ENCODE data around the gene DICER1. TPM values are rescaled to one million over a fixed set of nuclear protein-coding genes. Genes with fewer than 3 reads are reported as not detected.

Gene DICER1
- total and polyA plus RNA-seq, 3 donors from 2014 or later: 31.7 to 111 (median 88.1) TPM

- peaks cover 24% of the 10 kb centered on the region for H3K4me1 ChIP-seq
- H3K4me3 ChIP-seq: no peak overlapping the region
- no peaks in the 10 kb centered on the region for H3K27me3 ChIP-seq
- H3K36me3 ChIP-seq (ENCODE audit: low read depth, missing control alignments): no peaks in the 10 kb centered on the region
- no peaks in the 10 kb centered on the region for H3K9me3 ChIP-seq
- no peak for TF ChIP-seq CTCF (IDR thresholded peaks at IDR 0.05)
- TF ChIP-seq POLR2A (IDR thresholded peaks at IDR 0.05): no peak
- 78 to 87% methylated on average over 10 of the region's 10 CpGs for WGBS, 2 donors
- no peak for DNase-seq
- no peak overlapping the region for H3K27ac ChIP-seq
- intact Hi-C loops (cut with DNase I; ENCODE audit: low total_unique reads): no loop called here
Measured at GRCh38 chr14:95101736-95102679, 55.3 kb downstream of the DICER1 start.

GRCh38 chr14:95098984-95099599 is 58.2 kb downstream of the DICER1 start:
- intact Hi-C loops (cut with DNase I; ENCODE audit: low total_unique reads): no loop called here
- DNase-seq: peak; percentile 79
- 55 to 57% methylated on average over 3 of the region's 3 CpGs for WGBS, 2 donors
- Histone ChIP-seq H3K27me3 (no peaks in the 10 kb centered on the region), H3K4me1 (peaks cover 27% of the 10 kb centered on the region), H3K27ac (no peak overlapping the region), H3K4me3 (no peak overlapping the region), H3K36me3 (ENCODE audit: low read depth, missing control alignments) (no peaks in the 10 kb centered on the region), H3K9me3 (no peaks in the 10 kb centered on the region)
- no peak for TF ChIP-seq POLR2A (IDR thresholded peaks at IDR 0.05)
- TF ChIP-seq CTCF (IDR thresholded peaks at IDR 0.05): peak; percentile 36 to 59 (median 52)

- H3K27me3 ChIP-seq: no peaks in the 10 kb centered on the region
- DNase-seq: no peak
- 46 to 65% methylated on average over 2 of the region's 2 CpGs for WGBS, 2 donors
- intact Hi-C loops (cut with DNase I; ENCODE audit: low total_unique reads): no loop called here
- H3K9me3 ChIP-seq: no peaks in the 10 kb centered on the region
- H3K4me3 ChIP-seq: no peak overlapping the region
- H3K36me3 ChIP-seq (ENCODE audit: low read depth, missing control alignments): no peaks in the 10 kb centered on the region
- peaks cover 20% of the 10 kb centered on the region for H3K4me1 ChIP-seq
- TF ChIP-seq POLR2A (IDR thresholded peaks at IDR 0.05): no peak
- no peak for TF ChIP-seq CTCF (IDR thresholded peaks at IDR 0.05)
- no peak overlapping the region for H3K27ac ChIP-seq
Measured at GRCh38 chr14:95097385-95097784, 59.9 kb downstream of the DICER1 start.

- intact Hi-C loops (cut with DNase I; ENCODE audit: low total_unique reads): no loop called here
- H3K36me3 ChIP-seq (ENCODE audit: low read depth, missing control alignments): no peaks in the 10 kb centered on the region
- 60 to 78% methylated on average over 4 of the region's 4 CpGs for WGBS, 2 donors
- peaks cover 20% of the 10 kb centered on the region for H3K4me1 ChIP-seq
- no peaks in the 10 kb centered on the region for H3K27me3 ChIP-seq
- no peak overlapping the region for H3K4me3 ChIP-seq
- no peak for DNase-seq
- H3K27ac ChIP-seq: no peak overlapping the region
- no peaks in the 10 kb centered on the region for H3K9me3 ChIP-seq
- TF ChIP-seq POLR2A (IDR thresholded peaks at IDR 0.05) (no peak), CTCF (IDR thresholded peaks at IDR 0.05) (no peak)
Measured at GRCh38 chr14:95096476-95096875, 60.9 kb downstream of the DICER1 start.
